CD4-positive, CD25-positive, alpha-beta regulatory T cell (primary cell): Measurements from ENCODE around the gene HTATSF1. TPM values are rescaled to one million over a fixed set of nuclear protein-coding genes. Genes with fewer than 3 reads are reported as not detected.

Experiments
- ATAC-seq, 2 donors: fragments of 150-1000 bp; cut with Tn5 transposase; one replicate each; pipeline ENCODE4 v1.10.0; 2021; ENCODE audit warnings: low read depth in 2 of 2, moderate number of reproducible peaks in 2 of 2, moderate library complexity in 1 of 2
- DNase-seq, 3 donors: peaks; one replicate each; pipeline versions ENCODE4 v3.0.0 to v3.0.0-alpha.2; 2012 to 2022; ENCODE audit warnings: mixed read lengths in 1 of 3
- H3K27ac ChIP-seq: one replicate; pipeline ENCODE4 v1.7.0; 2013; ENCODE audit warnings: mild to moderate bottlenecking, low read length; ENCODE audit not compliant: insufficient read depth, poor library complexity, severe bottlenecking
- H3K27me3 ChIP-seq: one replicate; pipeline ENCODE4 v1.7.0; 2013; ENCODE audit warnings: low read length; ENCODE audit not compliant: control insufficient read depth, insufficient read depth
- H3K36me3 ChIP-seq: one replicate; pipeline ENCODE4 v1.7.0; 2013; ENCODE audit warnings: mild to moderate bottlenecking, low read length, moderate library complexity; ENCODE audit not compliant: control insufficient read depth, insufficient read depth
- H3K4me1 ChIP-seq: 2 replicates; pipeline ENCODE4 v1.7.0; 2013; ENCODE audit warnings: mild to moderate bottlenecking, low read length; ENCODE audit not compliant: insufficient read depth, control insufficient read depth, poor library complexity, severe bottlenecking
- H3K4me3 ChIP-seq: one replicate; pipeline ENCODE4 v1.7.0; 2013; ENCODE audit warnings: low read depth, mild to moderate bottlenecking, low read length, moderate library complexity
- H3K9me3 ChIP-seq, 2 experiments: 1 replicate in 1 of 2; 2 replicates in 1 of 2; pipeline ENCODE4 v1.7.0; 2013; ENCODE audit warnings: low read length in 2 of 2, mild to moderate bottlenecking in 1 of 2, moderate library complexity in 1 of 2; ENCODE audit not compliant: control insufficient read depth in 2 of 2
- H3K27ac Mint-ChIP-seq, 3 donors: one replicate each; pipeline ENCODE4 v1.8.0; 2020 to 2022; ENCODE audit warnings: mild to moderate bottlenecking in 3 of 3, mixed read lengths in 3 of 3, moderate library complexity in 2 of 3
- H3K27me3 Mint-ChIP-seq: one replicate; pipeline ENCODE4 v1.8.0; 2022; ENCODE audit warnings: mild to moderate bottlenecking, mixed read lengths
- H3K36me3 Mint-ChIP-seq: one replicate; pipeline ENCODE4 v1.8.0; 2020; ENCODE audit warnings: mixed read lengths
- H3K4me1 Mint-ChIP-seq, 4 donors: one replicate each; pipeline ENCODE4 v1.8.0; 2020 to 2022; ENCODE audit warnings: mixed read lengths in 4 of 4, mild to moderate bottlenecking in 1 of 4
- H3K4me3 Mint-ChIP-seq, 4 donors: one replicate each; pipeline ENCODE4 v1.8.0; 2020 to 2022; ENCODE audit warnings: mild to moderate bottlenecking in 4 of 4, mixed read lengths in 4 of 4, moderate library complexity in 3 of 4
- H3K9me3 Mint-ChIP-seq, 7 donors: one replicate each; pipeline ENCODE4 v1.8.0; 2020 to 2022; ENCODE audit warnings: mixed read lengths in 7 of 7, mild to moderate bottlenecking in 3 of 7, moderate library complexity in 2 of 7
- polyA plus RNA-seq, 4 donors: library from polyadenylated mRNA; unstranded; fragments of 300-500 nt; fragmentation: Illumina TruSeq; gene quantifications; one replicate each; pipeline ENCODE4 v1.2.3, GENCODE V29; 2021
- total RNA-seq: library from RNA; stranded (reverse); gene quantifications from one replicate; pipeline ENCODE4 v1.2.3, GENCODE V29; 2022

Gene HTATSF1
- total and polyA plus RNA-seq, 5 donors from 2014 or later: 32.9 to 50.6 (median 45.8) TPM

GRCh38 chrX:136480383-136480782 is 17.0 kb upstream of the HTATSF1 start:
- peaks cover 22% of the 10 kb centered on the region for H3K27me3 Mint-ChIP-seq
- H3K4me1 Mint-ChIP-seq: peaks cover 0 to 2% (median 0%) of the 10 kb centered on the region in 4 donors
- H3K36me3 Mint-ChIP-seq: no peaks in the 10 kb centered on the region
- peaks cover 3% of the 10 kb centered on the region for H3K27me3 ChIP-seq
- no peak for ATAC-seq
- no peak overlapping the region for H3K27ac Mint-ChIP-seq
- DNase-seq: no peak
- H3K4me3 Mint-ChIP-seq: no peak overlapping the region
- no peaks in the 10 kb centered on the region for H3K9me3 ChIP-seq
- H3K4me3 ChIP-seq: no peak overlapping the region
- H3K4me1 ChIP-seq: no peaks in the 10 kb centered on the region
- no peaks in the 10 kb centered on the region for H3K36me3 ChIP-seq
- H3K9me3 Mint-ChIP-seq: no peaks in the 10 kb centered on the region
- no peak overlapping the region for H3K27ac ChIP-seq

- no peak within 1 kb of the TSS for H3K27ac ChIP-seq
- H3K27me3 Mint-ChIP-seq: peaks cover 53% of the 10 kb centered on the region
- H3K27ac Mint-ChIP-seq: no peak within 1 kb of the TSS
- H3K4me1 Mint-ChIP-seq: no peaks in the 10 kb centered on the region
- H3K4me1 ChIP-seq: no peaks in the 10 kb centered on the region
- H3K4me3 Mint-ChIP-seq: no peak within 1 kb of the TSS
- DNase-seq (no peak), ATAC-seq (no peak)
- no peaks in the 10 kb centered on the region for H3K9me3 ChIP-seq
- H3K36me3 Mint-ChIP-seq: no peaks in the 10 kb centered on the region
- no peaks in the 10 kb centered on the region for H3K36me3 ChIP-seq
- peaks cover 15% of the 10 kb centered on the region for H3K27me3 ChIP-seq
- no peak within 1 kb of the TSS for H3K4me3 ChIP-seq
- H3K9me3 Mint-ChIP-seq: peaks cover 0 to 1% (median 0%) of the 10 kb centered on the region in 7 donors
Observed at GRCh38 chrX:136487647-136488046, 9.7 kb upstream of the HTATSF1 start, which contains the start of gene BRS3. TSS of gene BRS3 (plus strand) at chrX:136487947. CDS start at chrX:136488115, 168 bp downstream.

GRCh38 chrX:136488706-136489105 is 8.7 kb upstream of the HTATSF1 start:
- H3K36me3 ChIP-seq: no peaks in the 10 kb centered on the region
- Mint-ChIP-seq H3K36me3 (no peaks in the 10 kb centered on the region), H3K4me3 (no peak overlapping the region), H3K27ac (no peak overlapping the region), H3K27me3 (peaks cover 48% of the 10 kb centered on the region), H3K4me1 (no peaks in the 10 kb centered on the region), H3K9me3 (peaks cover 0 to 1% (median 0%) of the 10 kb centered on the region in 7 donors)
- ATAC-seq: no peak
- H3K4me1 ChIP-seq: no peaks in the 10 kb centered on the region
- no peak for DNase-seq
- peaks cover 12% of the 10 kb centered on the region for H3K27me3 ChIP-seq
- H3K27ac ChIP-seq: no peak overlapping the region
- H3K4me3 ChIP-seq: no peak overlapping the region
- no peaks in the 10 kb centered on the region for H3K9me3 ChIP-seq

DNA sequence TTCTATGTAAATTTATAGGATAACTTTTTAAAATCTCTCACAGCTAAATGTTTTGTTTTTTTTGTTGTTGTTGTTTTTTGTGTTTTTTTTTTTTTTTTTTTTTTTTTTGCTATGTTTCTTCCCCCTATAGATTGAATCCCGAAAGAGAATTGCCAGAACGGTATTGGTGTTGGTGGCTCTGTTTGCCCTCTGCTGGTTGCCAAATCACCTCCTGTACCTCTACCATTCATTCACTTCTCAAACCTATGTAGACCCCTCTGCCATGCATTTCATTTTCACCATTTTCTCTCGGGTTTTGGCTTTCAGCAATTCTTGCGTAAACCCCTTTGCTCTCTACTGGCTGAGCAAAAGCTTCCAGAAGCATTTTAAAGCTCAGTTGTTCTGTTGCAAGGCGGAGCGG is 5.6 kb upstream of the HTATSF1 start:
- DNase-seq (no peak), ATAC-seq (no peak)
- no peaks in the 10 kb centered on the region for H3K9me3 ChIP-seq
- Mint-ChIP-seq H3K4me1 (peaks cover 0 to 8% (median 3%) of the 10 kb centered on the region in 4 donors), H3K36me3 (no peaks in the 10 kb centered on the region), H3K27me3 (peaks cover 28% of the 10 kb centered on the region), H3K4me3 (no peak overlapping the region), H3K9me3 (peaks cover 0 to 1% (median 0%) of the 10 kb centered on the region in 7 donors), H3K27ac (no peak overlapping the region)
- no peak overlapping the region for H3K4me3 ChIP-seq
- H3K4me1 ChIP-seq: no peaks in the 10 kb centered on the region
- peaks cover 10% of the 10 kb centered on the region for H3K27me3 ChIP-seq
- H3K36me3 ChIP-seq: no peaks in the 10 kb centered on the region
- H3K27ac ChIP-seq: no peak overlapping the region

DNA sequence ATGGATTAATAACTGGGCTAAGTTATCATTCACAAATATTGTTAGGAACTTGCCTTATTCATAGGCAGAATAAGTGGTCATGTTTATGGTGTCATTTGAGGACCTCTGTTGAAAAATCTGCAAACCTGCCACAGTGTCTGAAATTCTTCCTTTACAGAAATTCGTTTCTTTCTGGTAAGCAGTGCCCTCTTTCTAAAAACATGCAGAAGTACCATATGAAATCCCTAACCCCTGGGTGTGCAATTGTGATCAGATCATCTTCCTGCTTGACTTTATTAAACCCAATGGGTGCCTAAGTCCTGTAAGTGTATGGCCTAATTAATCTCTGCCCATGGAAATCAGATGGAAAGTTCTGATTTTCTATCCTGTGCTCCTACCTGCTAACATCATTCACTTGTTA is 4.4 kb upstream of the HTATSF1 start:
- Mint-ChIP-seq H3K4me3 (no peak overlapping the region), H3K27ac (no peak overlapping the region), H3K36me3 (no peaks in the 10 kb centered on the region), H3K4me1 (peaks cover 0 to 8% (median 4%) of the 10 kb centered on the region in 4 donors), H3K27me3 (peaks cover 26% of the 10 kb centered on the region), H3K9me3 (peaks cover 0 to 1% (median 0%) of the 10 kb centered on the region in 7 donors)
- peaks cover under 1% of the 10 kb centered on the region for H3K4me1 ChIP-seq
- H3K4me3 ChIP-seq: no peak overlapping the region
- peaks cover 10% of the 10 kb centered on the region for H3K27me3 ChIP-seq
- H3K27ac ChIP-seq: no peak overlapping the region
- no peak for ATAC-seq
- no peaks in the 10 kb centered on the region for H3K9me3 ChIP-seq
- H3K36me3 ChIP-seq: no peaks in the 10 kb centered on the region
- no peak for DNase-seq

DNA sequence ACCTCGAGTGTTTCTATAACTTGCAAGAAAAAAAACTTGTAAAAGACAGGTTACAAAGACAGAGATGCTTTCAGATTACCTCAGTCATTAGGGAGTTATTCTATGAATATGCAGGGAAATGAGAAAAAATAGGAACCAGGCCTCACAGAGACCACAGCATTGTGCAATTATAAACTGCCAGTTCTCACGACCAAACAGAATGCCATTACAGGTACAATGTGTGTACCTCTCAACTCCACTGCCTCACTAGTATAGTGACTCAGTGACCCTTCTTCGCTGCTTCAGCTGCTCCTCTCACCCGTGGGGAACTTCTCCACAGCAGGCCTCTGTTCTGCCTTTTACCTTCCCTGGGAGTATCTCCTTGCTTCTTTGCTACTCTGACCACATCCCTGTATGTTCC is 2.3 kb upstream of the HTATSF1 start:
- H3K27ac ChIP-seq: no peak overlapping the region
- no peaks in the 10 kb centered on the region for H3K27me3 ChIP-seq
- Mint-ChIP-seq H3K9me3 (peaks cover 0 to 1% (median 0%) of the 10 kb centered on the region in 7 donors), H3K36me3 (no peaks in the 10 kb centered on the region), H3K27ac (no peak overlapping the region), H3K4me3 (peak overlapping the region in 3 of 4 donors; percentile 1 to 48 (median 39)), H3K27me3 (peaks cover 9% of the 10 kb centered on the region), H3K4me1 (peaks cover 9 to 22% (median 15%) of the 10 kb centered on the region in 4 donors)
- H3K4me3 ChIP-seq: no peak overlapping the region
- DNase-seq (no peak), ATAC-seq (no peak)
- H3K36me3 ChIP-seq: peaks cover 3% of the 10 kb centered on the region
- H3K9me3 ChIP-seq: no peaks in the 10 kb centered on the region
- H3K4me1 ChIP-seq: peaks cover 13% of the 10 kb centered on the region

DNA sequence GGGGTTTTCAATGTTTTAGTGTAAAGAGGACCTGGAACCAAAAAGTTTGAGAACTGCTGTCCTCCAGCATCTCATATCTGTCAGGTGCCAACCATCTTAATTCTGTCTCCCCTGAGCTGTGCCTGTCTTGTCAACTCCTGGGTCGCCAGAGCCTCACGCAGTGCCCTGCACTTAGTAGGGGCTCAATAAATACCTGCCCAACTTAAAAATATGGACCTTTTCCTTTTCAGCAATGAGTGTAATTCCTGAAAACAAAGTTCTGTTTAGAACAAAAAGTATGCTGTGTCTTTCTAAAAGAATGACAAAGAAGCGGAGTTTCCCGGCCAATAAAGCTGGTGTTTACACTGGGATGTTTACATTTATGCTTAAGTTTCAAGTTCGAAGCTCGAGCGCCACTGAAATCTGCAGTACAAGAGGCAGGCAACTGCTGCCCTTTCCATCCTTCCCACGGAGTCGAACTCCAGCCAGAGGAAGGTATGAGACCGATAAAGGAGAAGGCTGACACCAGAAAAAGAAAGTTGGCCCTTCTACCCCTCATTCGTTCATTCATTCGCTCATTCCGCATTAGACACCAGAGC is 1.1 kb upstream of the HTATSF1 start:
- DNase-seq (no peak), ATAC-seq (no peak)
- H3K4me3 ChIP-seq: peak overlapping the region; percentile 92
- no peaks in the 10 kb centered on the region for H3K27me3 ChIP-seq
- H3K4me1 ChIP-seq: peaks cover 13% of the 10 kb centered on the region
- H3K9me3 ChIP-seq: no peaks in the 10 kb centered on the region
- H3K27ac ChIP-seq: peak overlapping the region; percentile 95
- no peaks in the 10 kb centered on the region for H3K27me3 Mint-ChIP-seq
- H3K36me3 Mint-ChIP-seq: peaks cover 3% of the 10 kb centered on the region
- H3K9me3 Mint-ChIP-seq: peaks cover 0 to 1% (median 0%) of the 10 kb centered on the region in 7 donors
- H3K4me1 Mint-ChIP-seq: peaks cover 9 to 22% (median 15%) of the 10 kb centered on the region in 4 donors
- H3K4me3 Mint-ChIP-seq: peak overlapping the region; percentile 87 to 98 (median 94)
- H3K27ac Mint-ChIP-seq: peak overlapping the region; percentile 98
- peaks cover 9% of the 10 kb centered on the region for H3K36me3 ChIP-seq
